GM19395 (cell line): ENCODE data around the gene PARP3.

Experiments
- ATAC-seq: cut with Tn5 transposase; IDR thresholded peaks from one replicate; pipeline ENCODE4 v1.9.1; 2021; ENCODE audit warnings: mild to moderate bottlenecking, moderate library complexity; ENCODE audit not compliant: unreplicated experiment

Gene PARP3

GRCh38 chr3:51947215-51947900 is 5.2 kb downstream of the PARP3 start:
- ATAC-seq = no peak

- ATAC-seq = no peak
These were observed 5.9 kb downstream of the PARP3 start for GRCh38 chr3:51948016-51948580.

GRCh38 chr3:51949121-51949520 is 7.0 kb downstream of the PARP3 start:
- ATAC-seq = no peak

GRCh38 chr3:51950899-51951298 is 8.7 kb downstream of the PARP3 start:
- no peak for ATAC-seq

- no peak for ATAC-seq
These were observed 11.3 kb downstream of the PARP3 start for GRCh38 chr3:51953445-51953844.

GRCh38 chr3:51954105-51954504 is 11.9 kb downstream of the PARP3 start:
- no peak for ATAC-seq

GRCh38 chr3:51954713-51955112 is 12.6 kb downstream of the PARP3 start:
- ATAC-seq = no peak

GRCh38 chr3:51955175-51955892 is 13.2 kb downstream of the PARP3 start, which contains the start of gene GPR62:
Gene GPR62 (plus strand): TSS chr3:51955381. CDS start chr3:51955653, 272 bp downstream.
- no peak for ATAC-seq

GRCh38 chr3:51955893-51956770 is 14.0 kb downstream of the PARP3 start:
- ATAC-seq = no peak

GRCh38 chr3:51957520-51958205 is 15.5 kb downstream of the PARP3 start:
- ATAC-seq = no peak

GRCh38 chr3:51958603-51959521 is 16.7 kb downstream of the PARP3 start:
- ATAC-seq = no peak

GRCh38 chr3:51959651-51960050 is 17.5 kb downstream of the PARP3 start:
- no peak for ATAC-seq

- no peak for ATAC-seq
These were observed 18.2 kb downstream of the PARP3 start for GRCh38 chr3:51960386-51960785.

GRCh38 chr3:51961011-51961410 is 18.8 kb downstream of the PARP3 start:
- no peak for ATAC-seq

GRCh38 chr3:51961602-51962569 is 19.7 kb downstream of the PARP3 start:
- no peak for ATAC-seq

- no peak for ATAC-seq
These were observed 20.8 kb downstream of the PARP3 start for GRCh38 chr3:51962854-51963530.

- ATAC-seq = no peak
These were observed 21.8 kb downstream of the PARP3 start for GRCh38 chr3:51963951-51964451.

GRCh38 chr3:51964521-51964920 is 22.4 kb downstream of the PARP3 start:
- no peak for ATAC-seq
